Motor neuron (in vitro differentiated cells): ENCODE results near the gene PIK3R3. TPM values are rescaled to one million over a fixed set of nuclear protein-coding genes. Genes with fewer than 3 reads are reported as not detected.

Experiments
- ATAC-seq, 8 experiments: fragments of 200-7000 bp; cut with Tn5 transposase; replicated peaks in 6 of 8; 2 replicates each; pipeline ENCODE4 v1.8.0; 2021; ENCODE audit warnings: mild to moderate bottlenecking in 8 of 8, moderate library complexity in 8 of 8
- H3K27ac ChIP-seq, 2 donors: fragments of 250-450 bp; sonication (Bioruptor Pico); 2 replicates each; pipeline ENCODE4 v1.9.0; 2021; ENCODE audit warnings: antibody characterized with exemption in 2 of 2, mild to moderate bottlenecking in 2 of 2, moderate library complexity in 1 of 2
- H3K4me1 ChIP-seq, 2 donors: fragments of 250-450 bp; sonication (Bioruptor Pico); replicated peaks in 1 of 2; 2 replicates each; pipeline ENCODE4 v1.6.1; 2021; ENCODE audit warnings: antibody characterized with exemption in 2 of 2, mild to moderate bottlenecking in 2 of 2, moderate library complexity in 1 of 2
- H3K4me3 ChIP-seq, 5 donors: fragments of 250-450 bp; sonication (Bioruptor Pico); 2 replicates each; pipeline ENCODE4 v1.9.0; 2021; ENCODE audit warnings: antibody characterized with exemption in 5 of 5, mild to moderate bottlenecking in 5 of 5, moderate library complexity in 4 of 5
- WGBS, 10 experiments: fragments of 450-650 bp; shearing (Covaris generic); methylation state at CpG; one replicate each; pipeline ENCODE4 v1.0.0; 2022; 5-methylcytosine and 5-hydroxymethylcytosine counted together
- in situ Hi-C, 9 experiments: fragments of 400-800 bp; cut with MboI; loops; one replicate each; pipeline ENCODE4 v1.15.0; 2021; ENCODE audit warnings: low sequenced_read_pairs in 9 of 9, low pct_unique_long_range_greater_than_20kb in 2 of 9; ENCODE audit not compliant: unreplicated experiment in 9 of 9
- total RNA-seq, 8 experiments: library from RNA; unstranded; fragments of 300-600 nt; gene quantifications; 2 replicates each; pipeline versions ENCODE4 v1.2.3 to v1.2.4, GENCODE V29; 2022

The PIK3R3 gene
- total RNA-seq, 8 experiments from 2014 or later: 11.6 to 137 (median 39.1) TPM

DNA sequence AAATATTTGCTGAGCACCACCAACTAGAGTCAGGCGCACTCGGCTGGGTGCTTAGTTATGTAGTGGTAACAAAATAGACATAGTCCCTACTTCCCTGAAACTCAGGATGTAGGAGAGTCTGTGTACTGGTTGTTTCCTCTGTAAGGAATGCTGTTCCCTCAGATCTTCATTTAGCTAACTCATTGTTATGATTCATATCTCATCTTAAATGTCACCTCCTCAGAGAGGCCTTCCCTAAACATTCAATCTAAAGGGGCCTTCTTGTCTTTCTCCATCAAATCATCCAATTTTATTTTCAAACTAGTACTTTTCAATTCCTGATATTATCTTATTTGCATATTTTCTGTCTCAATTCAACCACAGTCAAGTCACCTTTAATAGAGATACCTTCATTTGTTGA lies 132.9 kb downstream of the PIK3R3 start:
- no peak overlapping the region for H3K4me3 ChIP-seq
- in situ Hi-C loops: no loop called here
- ATAC-seq: no peak
- no peak overlapping the region for H3K27ac ChIP-seq
- WGBS, 10 experiments: 93 to 100% (median 100%) methylated on average over 1 to 2 of the region's 2 CpGs; no CpG with 5 or more reads in 4 of the 10 experiments
- H3K4me1 ChIP-seq: peaks cover 0 to 3% of the 10 kb centered on the region in 2 donors

DNA sequence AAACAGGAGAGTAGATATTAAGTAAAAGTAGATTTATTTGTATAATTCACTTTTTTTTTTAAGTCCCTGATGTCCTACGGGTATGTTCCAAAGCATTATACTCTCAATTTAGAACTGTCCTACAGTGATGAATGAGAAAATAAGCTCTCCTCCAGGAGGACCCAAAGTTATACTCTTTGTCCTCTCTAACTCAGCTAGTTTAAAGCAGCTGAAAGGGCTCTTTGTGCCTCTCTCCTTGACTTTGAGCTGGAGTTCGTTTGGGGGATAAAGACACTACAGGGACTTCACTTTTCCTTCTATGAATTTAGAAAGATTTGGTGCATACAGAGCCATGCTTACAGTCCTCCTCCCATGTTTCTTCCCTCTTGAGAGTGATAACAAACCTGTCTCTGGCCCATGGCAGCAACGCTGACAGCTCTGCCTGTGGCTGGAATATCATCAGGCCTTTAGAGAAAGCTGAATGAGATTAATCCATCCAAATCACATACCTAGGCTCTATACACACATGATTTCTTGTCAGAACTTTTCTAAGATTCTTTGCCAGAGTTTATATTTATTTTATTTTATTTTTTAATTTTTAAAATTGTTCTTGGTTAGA lies 134.3 kb downstream of the PIK3R3 start:
- peak in 5 of 8 experiments; percentile 24 to 60 (median 58) for ATAC-seq
- peaks cover 0 to 3% of the 10 kb centered on the region in 2 donors for H3K4me1 ChIP-seq
- H3K4me3 ChIP-seq: no peak overlapping the region
- WGBS, 10 experiments: 27 to 100% (median 40%) methylated on average over 2 to 3 of the region's 3 CpGs; no CpG with 5 or more reads in 1 of the 10 experiments
- H3K27ac ChIP-seq: no peak overlapping the region
- in situ Hi-C loops: no loop called here

DNA sequence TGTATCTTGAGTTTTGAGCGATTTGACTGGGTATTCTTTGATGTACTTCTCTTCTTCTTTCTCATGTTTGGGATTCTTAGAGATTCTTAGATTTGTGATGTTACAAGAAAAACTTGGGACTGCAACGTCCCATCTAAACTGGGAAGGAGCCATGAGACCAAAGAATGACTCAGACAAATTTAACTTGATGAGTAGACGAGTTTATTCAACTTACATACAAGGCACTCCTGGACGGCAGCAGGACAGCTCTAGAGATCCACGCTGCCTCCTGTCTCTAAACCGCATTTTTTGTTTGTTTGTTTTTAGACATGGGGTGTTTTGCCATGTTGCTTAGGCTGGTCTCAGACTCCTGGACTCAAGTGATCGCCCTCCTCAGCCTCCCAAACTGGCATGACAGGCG lies 137.1 kb downstream of the PIK3R3 start:
- 50 to 95% (median 92%) methylated on average over 1 to 8 of the region's 8 CpGs; no CpG with 5 or more reads in 1 of the 10 experiments for WGBS, 10 experiments
- no peak overlapping the region for H3K27ac ChIP-seq
- no peak for ATAC-seq
- in situ Hi-C loops: no loop called here
- H3K4me1 ChIP-seq: peaks cover 0 to 3% of the 10 kb centered on the region in 2 donors
- H3K4me3 ChIP-seq: no peak overlapping the region

DNA sequence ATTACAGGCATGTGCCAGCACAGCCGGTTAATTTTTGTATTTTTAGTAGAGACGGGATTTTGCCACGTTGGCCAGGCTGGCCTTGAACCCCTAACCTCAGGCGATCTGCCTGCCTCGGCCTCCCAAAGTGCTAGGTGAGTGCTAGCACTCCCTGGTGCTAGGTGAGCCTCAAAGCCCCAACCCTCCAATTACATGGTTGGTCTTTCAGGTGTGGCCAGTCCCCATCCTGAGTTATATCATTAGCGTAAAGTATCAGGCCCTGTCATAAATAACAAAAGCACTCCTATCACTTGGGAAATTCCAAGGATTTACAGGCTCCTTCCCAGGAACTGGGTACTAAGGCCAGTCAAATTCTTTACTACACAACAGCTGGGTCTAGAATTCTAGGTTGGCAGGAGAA lies 138.0 kb downstream of the PIK3R3 start:
- ATAC-seq: no peak
- Histone ChIP-seq H3K27ac (no peak overlapping the region), H3K4me1 (peaks cover 0 to 3% of the 10 kb centered on the region in 2 donors), H3K4me3 (no peak overlapping the region)
- in situ Hi-C loops: no loop called here
- 80 to 100% (median 100%) methylated on average over 1 to 5 of the region's 6 CpGs; no CpG with 5 or more reads in 2 of the 10 experiments for WGBS, 10 experiments

Other genes starting within 250 kb of the PIK3R3 start
- 1 to 10 TPM in 4 of 8 experiments, under 1 TPM in 3, not detected in 1; 0.35 to 3.1 (median 1.1) TPM for gene TSPAN1, start 42.5 kb upstream of the PIK3R3 start, total RNA-seq
- gene P3R3URF, start 43.9 kb upstream of the PIK3R3 start, total RNA-seq: not detected
- gene POMGNT1, start 65.8 kb upstream of the PIK3R3 start, total RNA-seq: 10 to 100 TPM; 40.9 to 80.1 (median 59.1) TPM
- 1 to 10 TPM; 1.4 to 2.9 (median 2.3) TPM for gene LURAP1, start 70.7 kb upstream of the PIK3R3 start, total RNA-seq
- gene RAD54L, start 115.1 kb upstream of the PIK3R3 start, total RNA-seq: 10 to 100 TPM in 2 of 8 experiments, 1 to 10 TPM in 2, under 1 TPM in 4; 0.31 to 15.5 (median 1.0) TPM
- gene LRRC41, start 171.0 kb upstream of the PIK3R3 start, total RNA-seq: 10 to 100 TPM; 65.4 to 98.2 (median 85.5) TPM
- gene UQCRH, start 171.1 kb upstream of the PIK3R3 start, total RNA-seq: 1,000 to 10,000 TPM in 2 of 8 experiments, 100 to 1,000 TPM in 6; 462 to 1,061 (median 717) TPM
- 10 to 100 TPM; 14.5 to 22.4 (median 16.2) TPM for gene NSUN4, start 208.2 kb upstream of the PIK3R3 start, total RNA-seq